GM21515 (cell line): ENCODE measurements around the gene AURKAIP1.

Source experiments
- ATAC-seq: cut with Tn5 transposase; IDR thresholded peaks from one replicate; pipeline ENCODE4 v1.9.1; 2021; ENCODE audit not compliant: unreplicated experiment

Gene AURKAIP1

DNA sequence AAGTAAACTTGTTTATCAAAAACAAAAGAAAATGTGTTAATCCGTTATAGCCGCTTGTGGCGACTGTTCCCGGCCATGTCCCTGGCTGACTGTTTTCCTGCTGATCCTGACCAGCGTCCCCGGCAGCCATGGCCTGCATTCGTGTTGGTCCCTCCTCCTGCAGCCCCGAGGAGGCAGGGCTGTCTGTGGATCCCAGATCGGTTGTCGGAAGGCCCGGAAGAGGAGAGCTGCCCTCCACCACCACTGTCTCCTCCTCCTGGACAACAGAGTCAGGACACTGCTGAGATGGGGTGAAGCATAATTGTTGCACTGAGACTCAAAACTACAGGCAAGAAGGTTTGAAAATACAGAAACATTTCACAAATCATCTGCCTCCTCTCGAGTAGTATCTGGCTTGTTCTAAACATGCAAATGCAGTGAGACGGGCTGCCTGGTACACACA lies 13.0 kb downstream of the AURKAIP1 start:
- ATAC-seq: no peak

DNA sequence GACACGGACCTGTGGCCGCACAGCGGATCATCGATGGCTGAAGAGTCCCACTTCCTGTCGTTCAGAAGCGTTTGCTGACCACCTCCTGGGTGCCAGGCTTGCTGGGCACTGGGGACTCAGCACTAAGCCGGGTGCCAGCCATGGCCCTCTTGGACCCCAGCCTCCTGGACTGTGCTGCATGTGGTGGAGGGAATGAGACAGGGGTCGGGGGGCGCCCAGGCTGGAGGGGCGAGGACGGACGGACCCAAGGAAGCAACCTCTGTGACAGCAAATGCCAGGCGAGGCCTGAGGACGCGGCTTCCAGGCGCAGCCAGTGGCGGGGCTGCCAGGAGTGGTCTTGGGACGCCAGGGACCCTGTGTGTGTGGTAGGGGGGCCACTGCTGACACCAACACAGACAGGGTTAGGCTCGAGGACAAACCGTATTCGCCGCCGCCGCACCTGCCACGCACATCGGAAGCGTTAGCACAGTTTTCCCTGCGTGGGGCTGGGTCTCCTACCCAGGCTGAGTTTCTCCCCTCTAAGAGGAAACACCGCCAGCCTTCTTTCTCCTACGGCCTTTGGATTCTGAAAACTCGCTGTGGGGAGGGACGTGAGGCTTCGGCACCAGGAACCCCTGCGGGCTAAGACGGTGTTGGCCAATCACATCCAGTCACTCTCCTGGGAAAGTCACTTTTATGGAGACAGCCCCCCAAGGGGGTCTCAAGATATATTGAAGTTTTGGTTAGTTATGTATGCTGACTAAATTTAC lies 13.6 kb downstream of the AURKAIP1 start:
- ATAC-seq: no peak

DNA sequence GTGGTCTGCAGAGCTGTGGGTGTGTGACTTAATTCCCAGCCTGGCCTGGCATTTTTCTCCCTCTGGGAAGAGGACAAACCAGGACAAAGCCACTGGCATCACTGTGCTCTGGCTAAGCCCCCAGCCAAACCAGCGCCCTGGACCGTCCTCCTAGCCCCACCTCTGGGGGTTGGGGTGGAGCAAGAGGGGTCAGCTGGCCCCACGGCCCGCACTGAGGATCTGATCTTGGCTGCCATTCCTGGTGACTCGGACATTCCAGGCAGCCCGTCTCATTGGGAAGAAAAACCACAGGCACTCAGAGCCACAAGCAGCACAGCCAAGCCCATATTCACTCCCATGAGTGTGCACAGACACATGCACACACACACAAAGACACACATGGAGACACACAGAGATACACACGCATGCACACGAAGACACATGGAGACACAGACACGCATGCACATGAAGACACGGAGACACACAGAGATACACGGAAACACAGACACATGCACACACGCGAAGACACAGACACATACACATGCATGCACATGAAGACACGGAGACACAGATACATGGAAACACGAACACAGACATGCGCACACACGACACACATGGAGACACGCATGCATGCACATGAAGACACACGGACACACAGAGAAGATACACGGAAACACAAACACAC lies 14.4 kb downstream of the AURKAIP1 start:
- no peak for ATAC-seq

DNA sequence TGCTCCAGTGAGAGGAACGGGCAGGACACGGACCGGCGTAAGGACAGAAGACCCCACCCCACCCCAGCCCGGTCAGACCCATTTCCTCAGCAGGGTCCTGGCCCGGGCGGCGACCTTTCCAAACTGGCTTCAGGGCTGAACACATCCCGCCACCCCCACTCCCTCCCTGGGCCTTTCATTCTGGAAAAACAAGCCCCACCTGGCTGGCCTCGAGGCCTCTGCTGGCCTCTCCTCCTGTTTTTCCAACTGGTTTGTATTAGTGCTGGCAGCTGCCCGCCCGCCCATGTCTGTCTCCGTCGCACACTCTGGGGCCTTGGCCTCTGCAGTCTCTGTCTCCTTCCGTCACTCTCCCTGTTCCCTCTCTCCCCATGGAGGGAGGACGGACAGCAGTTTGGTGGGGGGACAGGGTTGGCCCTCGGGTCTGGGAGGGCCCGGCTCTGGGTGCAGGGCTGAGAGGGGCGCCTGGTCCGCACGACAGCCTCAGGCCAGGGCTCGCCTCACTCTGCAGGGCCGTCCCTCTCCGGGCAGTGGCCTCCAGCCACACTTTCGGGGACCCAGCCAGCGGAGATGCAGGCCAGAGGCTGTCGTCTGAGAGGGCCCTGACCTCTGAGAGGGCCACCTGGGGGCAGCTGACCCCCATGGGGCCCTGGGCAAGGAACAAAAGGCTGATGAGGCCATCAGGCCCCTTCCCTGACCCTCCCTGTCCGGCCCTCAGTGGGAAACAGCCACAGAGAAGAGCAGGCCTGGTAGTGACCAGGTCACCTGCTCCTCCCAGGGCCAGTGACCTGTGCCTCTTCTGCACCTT lies 15.1 kb downstream of the AURKAIP1 start:
- no peak for ATAC-seq

DNA sequence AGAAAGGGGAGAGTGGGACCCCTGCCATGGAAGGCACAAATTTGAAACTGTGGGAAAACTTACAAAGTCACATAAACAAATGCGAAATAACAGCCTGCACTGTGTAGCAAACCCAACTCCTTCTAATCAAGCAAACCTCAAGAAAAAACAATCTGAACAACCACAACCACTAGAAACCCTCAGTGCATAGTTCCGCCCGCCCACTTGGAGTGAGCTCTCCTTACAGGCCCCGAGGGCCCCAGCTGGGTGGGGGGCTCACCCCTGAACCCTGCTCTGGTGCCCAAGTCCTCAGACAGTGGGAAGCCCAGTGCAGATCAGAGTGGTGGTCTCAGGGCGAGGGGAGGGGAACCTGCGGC lies 15.7 kb downstream of the AURKAIP1 start:
- ATAC-seq: no peak

DNA sequence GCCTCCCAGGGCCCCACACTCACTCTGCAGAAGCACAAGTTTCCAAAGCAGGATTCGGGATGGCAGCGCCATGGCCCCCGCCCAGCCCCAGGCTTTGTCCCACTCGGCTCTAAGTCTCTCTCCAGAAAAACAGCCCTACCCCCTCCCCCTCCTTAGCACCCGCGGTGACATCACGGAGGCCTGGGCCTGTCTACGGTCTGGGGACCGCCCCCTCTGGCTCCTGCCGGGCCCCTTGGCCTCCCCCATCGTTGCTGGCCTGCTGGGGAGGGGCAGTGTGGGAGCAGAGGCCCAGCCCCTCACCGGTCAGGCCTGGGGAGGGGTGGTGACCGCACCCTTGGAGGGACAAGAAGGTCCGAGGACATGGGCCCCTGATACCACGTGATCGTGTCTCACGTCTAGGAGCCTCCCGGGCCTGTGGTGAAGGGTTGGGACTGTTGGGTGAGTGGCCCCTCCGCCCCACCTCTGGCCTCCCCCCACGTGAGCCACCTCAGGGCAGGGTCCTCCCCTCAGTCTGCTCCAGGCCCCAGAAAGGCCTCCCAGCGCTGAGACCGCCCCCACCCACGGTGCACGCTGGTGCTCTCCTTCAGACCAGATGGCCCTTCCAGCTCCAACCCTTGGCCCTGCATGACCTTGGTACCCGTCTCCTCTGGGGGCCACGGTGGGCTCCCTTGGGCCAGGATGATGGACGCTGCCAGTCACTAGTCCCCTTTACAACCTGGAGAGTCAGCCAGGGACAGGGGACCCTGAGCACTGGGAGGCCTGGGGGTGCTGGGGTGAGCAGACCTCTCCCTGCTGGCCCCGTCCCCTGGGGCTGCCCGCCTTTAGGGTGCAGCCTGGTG lies 16.4 kb downstream of the AURKAIP1 start, which contains the start of gene MXRA8:
Gene MXRA8 (minus strand): TSS at position 123 of the 839 bp plus-strand sequence. CDS start 51 bp downstream, at position 72.
- ATAC-seq: no peak

DNA sequence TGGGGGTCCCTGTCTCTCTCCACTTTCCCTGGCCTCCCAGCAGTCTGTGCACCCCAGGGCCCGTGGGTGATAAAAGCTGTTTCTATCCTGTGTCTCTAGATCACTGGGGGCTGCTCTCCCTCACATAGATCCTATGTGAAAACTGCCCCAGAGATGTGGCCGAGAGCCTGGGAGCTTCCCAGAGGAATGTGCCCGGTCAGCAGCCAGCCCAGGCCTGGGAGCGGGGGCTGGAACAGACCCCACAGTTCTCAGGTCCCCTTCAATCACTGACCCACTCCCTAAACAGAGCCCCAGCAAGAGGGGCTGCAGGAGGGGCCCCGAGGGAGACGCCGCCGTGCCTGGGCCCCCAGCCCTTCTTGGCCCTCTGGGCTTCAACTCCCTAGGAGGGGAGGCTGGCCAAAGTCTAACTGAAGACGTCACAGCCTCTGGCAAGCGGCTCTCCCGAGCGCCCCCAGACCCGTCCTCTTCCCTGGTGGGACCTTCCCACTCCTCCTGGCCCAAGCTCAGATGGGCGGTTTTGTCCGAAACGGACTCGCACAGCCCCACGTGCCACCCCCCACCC lies 17.1 kb downstream of the AURKAIP1 start:
- ATAC-seq: no peak

DNA sequence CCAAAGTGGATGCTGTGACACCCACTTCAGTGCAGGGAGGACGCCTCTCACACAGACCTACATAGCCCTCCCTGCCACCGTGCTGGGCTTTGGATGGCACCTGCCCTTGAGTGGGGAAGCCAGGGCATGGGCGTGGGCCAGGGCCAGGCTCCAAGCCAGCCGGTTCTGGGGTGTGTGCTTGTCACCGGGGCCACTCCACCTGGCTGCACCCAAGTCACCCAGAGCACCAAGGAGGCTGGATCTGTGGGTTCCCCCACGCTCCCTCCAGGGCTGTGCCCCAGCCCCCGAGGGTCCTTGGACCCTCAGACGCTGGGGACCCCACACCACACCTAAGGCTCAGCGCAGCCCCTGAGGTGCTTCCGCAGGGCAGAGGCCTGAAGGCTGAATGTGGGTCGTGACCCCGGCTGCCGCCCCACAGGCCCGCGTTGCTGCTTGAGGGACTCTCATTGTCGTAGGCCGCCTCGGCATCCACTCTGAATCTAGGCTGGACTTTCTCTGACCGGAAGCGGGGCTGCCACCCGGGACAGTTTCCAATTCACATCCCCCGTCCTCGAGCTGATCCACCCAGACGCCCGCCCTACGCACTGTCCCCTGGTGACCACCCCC lies 18.1 kb downstream of the AURKAIP1 start:
- ATAC-seq: no peak

DNA sequence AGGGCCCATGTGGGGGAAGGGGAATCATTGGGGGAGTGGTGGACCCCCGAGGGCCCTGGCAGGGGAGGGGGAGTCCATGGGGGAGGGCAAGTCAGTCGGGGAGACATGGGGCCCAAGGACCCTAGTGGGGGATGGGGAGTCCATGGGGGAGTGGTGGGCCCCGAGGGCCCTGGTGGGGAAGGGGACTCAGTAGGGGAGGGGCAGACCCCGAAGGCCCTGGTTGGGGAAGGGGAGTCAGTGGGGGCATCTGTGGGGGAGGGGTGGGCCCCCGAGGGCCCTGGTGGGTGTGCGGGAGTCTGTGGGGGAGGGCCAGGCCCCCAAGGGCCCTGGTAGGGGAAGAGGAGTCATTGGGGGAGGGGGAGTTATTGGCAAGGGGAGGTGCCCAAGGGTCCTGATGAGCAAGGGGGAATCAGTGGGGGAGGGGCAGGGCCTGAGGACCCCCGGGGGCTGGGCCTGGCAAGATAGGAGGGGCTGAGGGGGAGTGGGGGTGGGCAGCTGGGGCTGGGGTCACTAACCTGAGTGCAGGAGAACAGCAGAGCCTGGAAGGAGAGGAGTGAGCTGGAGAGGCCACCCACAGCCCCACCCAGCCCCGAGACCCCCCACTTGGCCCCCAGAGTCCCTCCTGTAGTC lies 18.7 kb downstream of the AURKAIP1 start:
- no peak for ATAC-seq

DNA sequence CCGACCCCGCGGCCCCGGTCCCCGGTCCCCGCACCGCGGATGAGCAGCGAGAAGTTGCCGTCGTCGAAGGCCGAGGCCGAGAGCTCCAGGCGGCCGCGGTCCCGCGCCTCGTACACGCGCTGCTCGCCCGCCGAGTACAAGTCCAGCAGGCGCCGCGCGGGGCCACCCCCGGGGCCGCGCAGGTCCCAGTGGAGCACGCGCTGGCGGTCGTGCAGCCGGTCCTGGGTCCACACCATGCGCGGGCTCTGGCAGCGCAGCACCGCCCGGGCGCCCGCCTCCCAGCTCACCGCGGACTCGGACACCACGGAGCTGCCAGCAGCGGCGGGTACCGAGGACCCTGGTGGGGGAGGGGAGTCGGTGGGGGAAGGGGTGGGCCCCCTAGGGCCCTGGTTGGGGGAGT lies 19.6 kb downstream of the AURKAIP1 start:
- no peak for ATAC-seq

DNA sequence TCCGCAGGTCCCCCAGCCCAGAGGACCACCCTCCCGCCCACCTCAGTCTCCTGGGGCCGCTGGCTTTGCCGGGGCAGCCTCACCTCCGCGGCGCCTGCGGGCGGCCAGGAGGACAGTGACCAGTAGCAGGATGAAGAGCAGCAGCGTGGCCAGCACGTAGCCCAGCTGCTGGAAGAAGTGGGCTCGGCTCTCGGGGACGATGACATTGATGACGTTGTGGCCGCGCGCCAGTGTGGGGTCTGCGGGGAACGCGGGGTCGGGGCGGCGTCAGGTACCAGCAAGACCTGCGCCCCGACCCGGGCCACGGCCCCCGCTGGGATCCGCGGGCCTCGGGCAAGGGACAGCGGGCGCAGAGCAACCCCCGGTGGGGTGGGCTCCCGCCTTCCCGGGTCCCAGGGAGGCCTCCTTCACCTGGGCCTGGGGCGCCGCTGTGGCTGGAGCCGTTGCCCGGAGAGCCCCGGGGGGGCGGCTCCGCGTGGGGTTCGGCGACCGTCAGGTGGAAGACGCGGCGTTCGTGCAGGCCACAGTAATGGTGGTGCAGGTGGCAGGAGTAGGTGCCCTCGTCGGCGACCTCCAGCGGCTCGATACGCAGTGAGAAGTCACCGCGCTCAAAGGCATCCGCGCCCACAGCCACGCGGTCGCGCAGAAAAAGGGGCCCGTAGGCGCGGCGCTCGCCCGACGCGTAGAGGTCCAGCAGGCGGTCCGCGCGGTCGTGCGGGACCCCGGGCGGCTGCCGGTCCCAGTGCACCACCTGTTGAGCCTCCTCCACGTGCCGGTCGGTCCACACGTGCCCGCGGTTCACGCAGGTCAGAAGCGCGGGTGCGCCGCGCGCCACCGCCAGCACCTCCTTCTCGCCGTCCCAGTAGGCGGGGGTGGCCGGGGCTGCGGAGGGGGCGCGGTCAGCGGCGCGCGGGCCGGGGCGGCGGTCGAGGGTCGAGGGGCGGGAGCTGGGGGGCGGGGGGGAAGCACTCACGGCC lies 20.4 kb downstream of the AURKAIP1 start:
- no peak for ATAC-seq

DNA sequence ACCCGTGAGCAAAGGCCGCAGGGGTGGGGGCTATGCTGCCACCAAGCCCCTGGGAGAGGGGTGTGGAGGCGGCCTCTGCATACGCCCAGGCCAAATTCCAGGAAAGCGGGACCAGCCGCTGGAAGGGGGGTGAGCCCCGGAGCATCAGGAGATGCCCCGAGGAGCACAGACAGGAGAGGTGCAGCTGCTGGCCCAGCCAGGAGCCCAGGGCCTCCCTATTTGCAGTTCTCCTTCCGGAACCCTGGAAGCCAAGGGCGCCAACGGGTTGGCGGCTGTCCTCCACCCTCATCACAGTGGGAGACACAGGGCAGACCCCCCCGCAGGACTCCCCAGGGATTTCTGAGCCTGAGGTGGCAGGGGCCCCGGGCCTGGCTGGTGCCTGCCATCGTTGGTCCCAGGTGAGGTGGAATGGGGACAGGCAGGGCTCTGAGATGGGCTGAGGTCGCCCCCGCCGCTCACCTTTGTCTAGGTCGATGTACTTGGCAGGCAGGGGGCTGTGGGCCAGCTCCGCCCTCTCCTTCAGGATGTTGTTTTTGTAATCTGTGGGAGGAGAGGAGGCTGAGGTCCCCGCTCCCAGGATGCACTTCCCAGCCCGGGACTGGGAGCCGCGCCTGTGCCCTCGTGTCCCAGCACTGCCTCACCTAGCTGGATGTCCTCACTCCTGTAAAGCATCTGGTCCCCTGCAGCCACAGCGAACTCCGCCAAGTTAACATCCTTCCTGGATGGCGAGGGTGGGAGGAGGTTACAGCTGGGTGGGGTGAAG lies 21.4 kb downstream of the AURKAIP1 start:
- ATAC-seq: no peak

DNA sequence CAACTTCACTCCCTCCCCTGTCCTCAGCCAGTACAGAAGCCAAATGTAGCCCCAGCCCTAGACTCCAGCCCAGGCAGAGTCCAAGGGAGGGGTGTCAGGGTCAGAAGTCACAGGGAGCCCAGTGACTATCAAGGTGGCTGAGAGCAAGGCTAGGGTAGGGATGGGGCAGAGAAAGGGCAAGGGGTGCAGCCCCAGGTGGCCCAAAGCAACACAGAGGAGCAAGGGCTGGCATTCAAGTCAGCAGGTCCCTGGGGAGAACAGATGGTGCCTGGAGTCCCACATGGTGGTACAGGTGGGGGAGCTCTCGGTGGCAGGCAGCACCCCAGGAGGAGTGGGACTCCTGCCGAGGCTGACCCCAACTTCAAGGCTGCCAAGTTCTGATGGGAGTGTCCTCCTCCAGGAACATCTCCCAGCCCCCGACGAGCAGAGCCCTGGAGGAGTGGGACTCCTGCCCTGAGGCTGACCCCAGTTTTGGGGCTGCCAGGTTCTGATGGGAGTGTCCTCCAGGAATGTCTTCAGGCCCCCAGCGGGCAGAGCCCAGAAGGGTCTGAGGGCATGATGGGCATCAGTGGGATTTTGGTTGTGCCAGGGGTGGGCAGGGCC lies 22.1 kb downstream of the AURKAIP1 start:
- no peak for ATAC-seq

DNA sequence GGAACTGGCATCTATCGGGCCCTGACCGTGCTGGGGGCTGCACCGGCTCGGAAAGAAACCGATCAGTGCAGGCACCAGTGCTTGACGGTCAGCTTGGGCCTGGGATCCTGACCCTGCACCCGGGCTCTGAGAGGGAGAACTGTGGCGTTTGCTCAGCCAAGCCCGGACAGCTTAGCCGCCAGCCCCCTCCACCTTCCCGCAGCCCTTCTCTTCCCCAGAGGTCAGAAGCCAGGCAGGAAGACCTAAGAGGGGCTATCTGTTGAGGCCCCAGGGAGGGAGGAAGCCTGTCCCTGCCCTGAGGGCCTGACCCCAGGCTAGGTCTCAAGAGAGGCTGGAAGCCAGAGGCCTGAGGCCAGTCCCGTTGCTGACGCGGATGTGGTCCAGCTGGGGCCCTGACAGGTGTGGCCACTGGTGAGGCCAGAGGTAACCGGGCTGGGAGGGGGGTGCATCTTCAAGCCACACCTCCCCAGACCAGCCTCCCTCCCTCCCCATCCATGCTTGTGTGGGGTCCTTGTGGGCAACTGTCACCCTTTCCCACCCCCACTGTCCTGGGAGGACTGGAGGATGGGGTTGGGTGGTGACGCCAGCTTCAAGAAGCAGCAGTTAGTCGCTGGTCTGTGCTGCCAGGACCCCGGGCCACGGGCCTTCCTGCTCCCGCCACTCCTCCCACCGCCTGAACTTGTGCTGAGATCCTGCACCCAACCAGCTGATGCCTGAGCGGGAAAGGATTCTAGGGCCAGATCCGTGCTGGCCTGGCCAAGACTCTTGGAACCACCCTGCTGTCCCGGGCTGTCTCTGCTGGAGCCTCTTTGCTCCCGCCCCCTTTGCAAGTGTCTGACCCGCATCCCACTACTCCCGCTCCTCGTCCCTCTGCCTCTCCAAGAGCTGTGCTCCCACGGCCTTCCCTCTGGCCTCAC lies 23.2 kb downstream of the AURKAIP1 start:
- no peak for ATAC-seq

DNA sequence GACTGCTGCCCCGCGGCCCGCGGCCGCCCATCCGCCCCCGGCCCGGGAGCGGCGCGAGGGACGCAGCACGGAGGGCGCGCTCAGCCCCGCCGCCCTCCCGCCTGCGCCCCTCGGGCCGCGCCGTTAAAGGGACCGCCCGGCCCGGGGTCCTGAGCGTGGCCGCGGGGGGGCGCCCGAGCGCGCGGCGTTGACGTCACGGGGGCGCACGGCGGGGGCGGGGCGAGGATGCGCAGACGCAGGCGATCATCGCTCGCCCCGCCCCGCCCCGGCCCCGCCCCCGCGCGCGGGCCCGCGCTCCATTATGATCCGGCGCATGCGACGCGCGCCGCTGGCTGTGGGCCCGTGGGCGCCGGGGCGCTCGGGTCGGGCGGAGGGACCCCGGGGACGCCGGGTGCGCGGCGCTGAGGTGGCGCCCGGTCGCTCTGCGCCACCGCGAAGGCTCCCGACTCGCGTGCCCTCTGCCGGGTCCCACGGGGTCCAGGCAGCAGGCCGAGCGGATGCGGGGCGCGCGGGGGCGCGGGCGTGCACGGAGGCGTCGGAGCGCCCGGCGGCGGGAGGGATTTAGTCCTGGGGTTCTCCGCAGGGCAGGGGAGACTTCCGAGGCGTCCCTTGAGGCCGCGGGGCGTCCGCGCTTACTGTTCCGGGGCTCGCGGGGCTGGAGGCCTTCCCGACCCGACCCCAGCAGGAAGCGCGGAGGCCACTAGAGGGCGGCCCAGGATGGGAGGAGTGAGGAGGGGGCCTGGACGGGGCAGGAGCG lies 25.6 kb downstream of the AURKAIP1 start, which contains the start of gene DVL1:
Gene DVL1 (minus strand): TSS at position 163 of the 757 bp plus-strand sequence. CDS start 353 bp downstream, outside the sequence.
- peak; percentile 57 for ATAC-seq
